HepG2 (cell line): ENCODE results near the gene CADPS. TPM values are rescaled to one million over a fixed set of nuclear protein-coding genes. Genes with fewer than 3 reads are reported as not detected.

ENCODE experiments used
- ATAC-seq: fragments of 200-7000 bp; cut with Tn5 transposase; 3 replicates; pipeline ENCODE4 v1.9.1; 2020; ENCODE audit warnings: mild to moderate bottlenecking, moderate library complexity
- BruUV-seq: library from RNA; stranded (reverse); fragments of 400-500 nt; replicated peaks from 2 replicates; lab custom pipeline; 2021; lab: Mats Ljungman, UMichigan
- CTCF ChIA-PET: fragments of 300-600 bp; formaldehyde crosslinking; extraction: SDS; loops from one replicate; lab custom pipeline; 2021; ENCODE audit warnings: low total read pairs, inconsistent platforms, low intra/inter-chr PET ratio; lab: Yijun Ruan, JAX
- POLR2A ChIA-PET: fragments of 350-600 bp; sonication (Branson Sonifier 250); formaldehyde crosslinking; loops from one replicate; lab custom pipeline; 2020; ENCODE audit warnings: antibody characterized with exemption, inconsistent platforms; lab: Yijun Ruan, JAX
- DNase-seq: peaks from one replicate; pipeline ENCODE4 v3.0.0-alpha.2; 2015; ENCODE audit warnings: low spot score
- FAIRE-seq: peaks from 3 replicates; lab custom pipeline; 2011; peaks lifted over from hg19 to GRCh38; lab: Jason Lieb, UNC
- H2AFZ ChIP-seq: one replicate; pipeline ENCODE4 v1.6.1; 2011; ENCODE audit warnings: low read length, inconsistent platforms
- H3K27ac ChIP-seq: fragments of 300-600 bp; 3 replicates; pipeline ENCODE4 v1.8.0; 2011; ENCODE audit warnings: mixed run types, mild to moderate bottlenecking, mixed read lengths, low read length, inconsistent platforms; ENCODE audit not compliant: insufficient read depth; ENCODE audit errors: extremely low read length
- H3K27me3 ChIP-seq, 2 experiments: fragments of 200-600 bp in 1 of 2; 2 replicates in 1 of 2; 3 replicates in 1 of 2; pipeline versions ENCODE4 v1.6.0 to v1.8.0; 2011; ENCODE audit warnings: low read length in 2 of 2, mild to moderate bottlenecking in 2 of 2, moderate library complexity in 2 of 2, inconsistent platforms in 1 of 2; ENCODE audit not compliant: insufficient read depth in 2 of 2, control insufficient read depth in 1 of 2
- H3K36me3 ChIP-seq, 2 experiments: fragments of 200-600 bp in 1 of 2; replicated peaks in 1 of 2; 2 replicates in 1 of 2; 3 replicates in 1 of 2; pipeline versions ENCODE4 v1.5.1 to v1.8.0; 2011; ENCODE audit warnings: low read length in 2 of 2, inconsistent platforms in 1 of 2; ENCODE audit not compliant: insufficient read depth in 2 of 2, control insufficient read depth in 1 of 2
- H3K4me1 ChIP-seq: 2 replicates; pipeline ENCODE4 v1.5.1; 2012; ENCODE audit warnings: low read length, inconsistent platforms; ENCODE audit not compliant: insufficient read depth
- H3K4me2 ChIP-seq: 2 replicates; pipeline ENCODE4 v1.6.0; 2011; ENCODE audit warnings: low read depth, low read length, inconsistent platforms
- H3K4me3 ChIP-seq, 3 experiments: fragments of 200-600 bp in 1 of 3; sonication (generic), shearing (Covaris generic) in 1 of 3; replicated peaks in 1 of 3; 2 replicates each; pipeline ENCODE4 v1.5.1; 2011 to 2016; ENCODE audit warnings: low read length in 3 of 3, inconsistent platforms in 2 of 3, low read depth in 2 of 3, mild to moderate bottlenecking in 2 of 3, control low read depth in 1 of 3, mixed read lengths in 1 of 3; ENCODE audit not compliant: insufficient read depth in 1 of 3
- H3K79me2 ChIP-seq: one replicate; pipeline ENCODE4 v1.6.1; 2011; ENCODE audit warnings: low read length, inconsistent platforms; ENCODE audit not compliant: insufficient read depth
- H3K9ac ChIP-seq: 2 replicates; pipeline ENCODE4 v1.6.0; 2011; ENCODE audit warnings: mild to moderate bottlenecking, low read depth, low read length, inconsistent platforms; ENCODE audit not compliant: insufficient read depth
- H3K9me3 ChIP-seq: 2 replicates; pipeline ENCODE4 v1.5.1; 2012; ENCODE audit warnings: mild to moderate bottlenecking, low read length
- H4K20me1 ChIP-seq: 2 replicates; pipeline ENCODE4 v1.6.0; 2011; ENCODE audit warnings: inconsistent platforms, mild to moderate bottlenecking, low read length, moderate library complexity; ENCODE audit not compliant: insufficient read depth
- ADNP ChIP-seq: sonication (generic); formaldehyde crosslinking; IDR thresholded peaks from 2 replicates; pipeline ENCODE4 v1.4.0; 2020; ENCODE audit warnings: missing genetic modification reagents
- ARNT ChIP-seq: fragments of 450-650 bp; IDR thresholded peaks from 2 replicates; pipeline ENCODE4 v1.6.1; 2017
- FOXA3 ChIP-seq: IDR thresholded peaks from 2 replicates; pipeline ENCODE4 v1.6.1; 2016; ENCODE audit warnings: missing genetic modification reagents, missing compliant biosample characterization
- KDM2A ChIP-seq: sonication (generic); formaldehyde crosslinking; IDR thresholded peaks from 2 replicates; pipeline ENCODE4 v1.4.0; 2020; ENCODE audit warnings: low read depth, missing genetic modification reagents, borderline replicate concordance
- KDM6A ChIP-seq: IDR thresholded peaks from 2 replicates; pipeline ENCODE4 v1.6.1; 2016; ENCODE audit warnings: low read depth
- NFYC ChIP-seq: IDR thresholded peaks from 2 replicates; pipeline ENCODE4 v1.6.1; 2016; ENCODE audit warnings: missing genetic modification reagents, missing compliant biosample characterization
- PBX2 ChIP-seq: IDR thresholded peaks from 2 replicates; pipeline ENCODE4 v1.6.1; 2016; ENCODE audit warnings: control low read depth
- PLRG1 ChIP-seq: fragments of 450-650 bp; conservative IDR thresholded peaks from 2 replicates; pipeline ENCODE4 v1.6.1; 2016
- RARA ChIP-seq: IDR thresholded peaks from 2 replicates; pipeline ENCODE4 v1.6.1; 2016; ENCODE audit warnings: missing genetic modification reagents, missing compliant biosample characterization
- SSRP1 ChIP-seq: IDR thresholded peaks from 2 replicates; pipeline ENCODE4 v1.6.1; 2016; ENCODE audit warnings: control low read depth
- ZBTB8A ChIP-seq: sonication (generic); formaldehyde crosslinking; IDR thresholded peaks from 2 replicates; pipeline ENCODE4 v1.4.0; 2020; ENCODE audit warnings: mild to moderate bottlenecking, low read depth, missing genetic modification reagents, borderline replicate concordance
- ZNF24 ChIP-seq: fragments of 450-650 bp; IDR thresholded peaks from 2 replicates; pipeline ENCODE4 v1.6.1; 2017; ENCODE audit warnings: antibody characterized with exemption, mild to moderate bottlenecking
- ZNF292 ChIP-seq: sonication (generic); formaldehyde crosslinking; IDR thresholded peaks from 2 replicates; pipeline ENCODE4 v1.8.1; 2022; ENCODE audit warnings: mild to moderate bottlenecking, low read depth, missing genetic modification reagents, borderline replicate concordance
- ZNF343 ChIP-seq: sonication (generic); formaldehyde crosslinking; IDR thresholded peaks from 2 replicates; pipeline ENCODE4 v1.4.0; 2020; ENCODE audit warnings: mild to moderate bottlenecking, missing genetic modification reagents
- ZNF577 ChIP-seq: sonication (generic); formaldehyde crosslinking; IDR thresholded peaks from 2 replicates; pipeline ENCODE4 v1.4.0; 2020; ENCODE audit warnings: mild to moderate bottlenecking, low read depth, missing genetic modification reagents, borderline replicate concordance
- ZNF781 ChIP-seq: sonication (generic); formaldehyde crosslinking; IDR thresholded peaks from 2 replicates; pipeline ENCODE4 v1.5.1; 2020; ENCODE audit warnings: borderline replicate concordance, mild to moderate bottlenecking, missing genetic modification reagents; ENCODE audit errors: not compliant biosample characterization
- WGBS: methylation state at CpG from one replicate; pipeline ENCODE4 v1.1.6; 2017; ENCODE audit warnings: low lambda C conversion rate; 5-methylcytosine and 5-hydroxymethylcytosine counted together
- in situ Hi-C: cut with HindIII; loops from 2 replicates; pipeline ENCODE4 v1.10.0; 2017; ENCODE audit warnings: low pct_unique_long_range_greater_than_20kb; ENCODE audit not compliant: extremely low pct_ligation_motif_present
- intact Hi-C: fragments of 100-400 bp; cut with micrococcal nuclease; formaldehyde crosslinking; loops from one replicate; pipeline ENCODE4 v1.10.0; 2022; ENCODE audit not compliant: unreplicated experiment
- polyA plus RNA-seq, 8 experiments: library from polyadenylated mRNA; depleted of rRNA in 3 of 8; stranded (reverse) in 7 of 8; unstranded in 1 of 8; fragments of >200 nt; fragmentation: Illumina TruSeq in 4 of 8; extraction: Trizol in 4 of 8; gene quantifications; 2 replicates each; pipeline versions ENCODE4 v1.2.1 to v1.2.3, GENCODE V29; 2011 to 2016; ENCODE audit warnings: low read depth in 4 of 8, missing spikeins in 1 of 8, mixed read lengths in 1 of 8; ENCODE audit not compliant: insufficient read depth in 1 of 8
- total RNA-seq, 5 experiments: library from RNA; depleted of rRNA; stranded (reverse); fragments of >200 nt; fragmentation: Illumina TruSeq; extraction: Trizol; gene quantifications; 2 replicates each; pipeline ENCODE4 v1.2.3, GENCODE V29; 2016; ENCODE audit warnings: low read depth in 1 of 5
- TF ChIP-seq, protein P1 (sequence below): fragments of 450-650 bp; IDR thresholded peaks from 2 replicates; pipeline ENCODE4 v1.6.1; 2017

CADPS gene
- total and polyA plus RNA-seq, 2 of the 13 experiments (the other 11 are each of a cell fraction or from before 2014, with no cell fraction given): not detected

DNA sequence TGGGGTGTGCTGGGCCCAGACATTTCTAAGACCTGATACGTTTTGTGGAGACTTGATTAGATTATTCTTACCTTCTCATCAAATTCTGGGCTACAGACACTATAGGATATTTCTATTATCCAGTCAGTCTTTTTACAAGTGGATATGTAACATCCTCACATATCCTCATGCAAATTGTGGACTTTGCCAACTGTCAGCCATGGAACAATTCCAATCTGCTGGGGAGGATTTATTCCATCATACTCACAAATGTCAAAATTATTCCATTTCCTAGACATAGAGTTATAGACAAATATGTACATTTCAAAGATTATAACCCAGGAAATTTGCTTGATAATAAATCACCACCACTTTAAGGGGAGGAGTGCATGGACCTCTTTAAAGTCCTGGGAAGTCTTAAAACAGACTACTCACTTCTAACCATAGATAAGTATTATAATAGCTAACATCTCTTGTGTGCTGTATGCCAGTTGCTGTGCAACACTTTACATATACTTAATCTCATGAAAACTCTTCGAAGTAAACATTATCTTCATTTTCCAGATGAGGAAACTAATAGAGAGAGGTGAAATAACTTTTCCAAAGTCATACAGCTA, 44.4 kb downstream of the CADPS start:
- POLR2A ChIA-PET: no interaction called here
- Histone ChIP-seq H3K4me3 (no peak overlapping the region), H3K9me3 (no peaks in the 10 kb centered on the region), H3K27ac (no peak overlapping the region)
- 0% methylated on average over 2 of the region's 2 CpGs for WGBS
- no peak for FAIRE-seq
- TF ChIP-seq SSRP1 (CRISPR knock-in tag): no peak
- no peak for TF ChIP-seq RARA (CRISPR knock-in tag)
- TF ChIP-seq, all 625 proteins: peak for 0
- Histone ChIP-seq H2AFZ (no peak overlapping the region), H3K27me3 (no peaks in the 10 kb centered on the region), H4K20me1 (no peaks in the 10 kb centered on the region), H3K36me3 (no peaks in the 10 kb centered on the region), H3K9ac (no peak overlapping the region), H3K4me2 (no peak overlapping the region), H3K4me1 (no peaks in the 10 kb centered on the region), H3K79me2 (no peaks in the 10 kb centered on the region)
- CTCF ChIA-PET: no interaction called here
- DNase-seq (no peak), ATAC-seq (no peak)
- in situ Hi-C loops: no loop called here
- no TSS peak for BruUV-seq
- intact Hi-C loops: no loop called here

DNA sequence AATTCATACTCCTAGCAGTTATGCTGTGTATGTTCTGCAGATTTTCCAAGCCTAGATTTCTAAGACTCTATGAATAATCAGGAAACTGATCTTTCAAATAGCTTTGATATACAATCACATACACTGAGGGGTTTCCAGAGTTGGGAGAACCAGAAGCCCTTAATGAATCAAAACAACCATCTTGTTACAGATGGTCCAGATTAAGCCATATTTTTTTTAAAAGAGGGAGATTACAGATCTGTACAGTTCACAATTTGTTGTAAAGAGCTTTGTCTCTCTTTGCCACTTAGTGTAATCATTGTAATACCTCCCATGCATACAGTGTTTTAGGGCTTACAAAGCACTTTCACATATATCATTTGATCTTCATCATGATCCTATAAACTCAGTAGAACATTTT, 47.7 kb downstream of the CADPS start:
- H3K4me3 ChIP-seq: no peak overlapping the region
- POLR2A ChIA-PET: no interaction called here
- TF ChIP-seq PLRG1 (no peak), KDM6A (CRISPR knock-in tag) (no peak), ZNF343 (CRISPR knock-in tag) (no peak), FOXA3 (CRISPR knock-in tag) (no peak), ADNP (no peak), ARNT (no peak), KDM2A (no peak), NFYC (CRISPR knock-in tag) (no peak), ZNF781 (no peak), ZBTB8A (CRISPR knock-in tag) (no peak), ZNF24 (no peak), PBX2 (CRISPR knock-in tag) (no peak), ZNF577 (CRISPR knock-in tag) (no peak), ZNF292 (CRISPR knock-in tag) (no peak)
- TF ChIP-seq, protein P1, sequence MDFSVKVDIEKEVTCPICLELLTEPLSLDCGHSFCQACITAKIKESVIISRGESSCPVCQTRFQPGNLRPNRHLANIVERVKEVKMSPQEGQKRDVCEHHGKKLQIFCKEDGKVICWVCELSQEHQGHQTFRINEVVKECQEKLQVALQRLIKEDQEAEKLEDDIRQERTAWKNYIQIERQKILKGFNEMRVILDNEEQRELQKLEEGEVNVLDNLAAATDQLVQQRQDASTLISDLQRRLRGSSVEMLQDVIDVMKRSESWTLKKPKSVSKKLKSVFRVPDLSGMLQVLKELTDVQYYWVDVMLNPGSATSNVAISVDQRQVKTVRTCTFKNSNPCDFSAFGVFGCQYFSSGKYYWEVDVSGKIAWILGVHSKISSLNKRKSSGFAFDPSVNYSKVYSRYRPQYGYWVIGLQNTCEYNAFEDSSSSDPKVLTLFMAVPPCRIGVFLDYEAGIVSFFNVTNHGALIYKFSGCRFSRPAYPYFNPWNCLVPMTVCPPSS: no peak
- H3K4me2 ChIP-seq: no peak overlapping the region
- CTCF ChIA-PET: no interaction called here
- no peaks in the 10 kb centered on the region for H3K27me3 ChIP-seq
- H3K9me3 ChIP-seq: no peaks in the 10 kb centered on the region
- ATAC-seq (no peak), DNase-seq (no peak), FAIRE-seq (no peak)
- no peaks in the 10 kb centered on the region for H3K4me1 ChIP-seq
- H3K36me3 ChIP-seq: no peaks in the 10 kb centered on the region
- in situ Hi-C loops: no loop called here
- H3K9ac ChIP-seq: no peak overlapping the region
- no peak overlapping the region for H3K27ac ChIP-seq
- H4K20me1 ChIP-seq: no peaks in the 10 kb centered on the region
- H2AFZ ChIP-seq: no peak overlapping the region
- no peaks in the 10 kb centered on the region for H3K79me2 ChIP-seq
- no TSS peak for BruUV-seq
- intact Hi-C loops: no loop called here
